HepG2 (cell line): ENCODE data around the gene PHF19. TPM values are rescaled to one million over a fixed set of nuclear protein-coding genes. Genes with fewer than 3 reads are reported as not detected.

ENCODE experiments used
- DNMT3B ChIP-seq: conservative IDR thresholded peaks from 2 replicates; pipeline ENCODE4 v1.6.1; 2016; ENCODE audit warnings: missing biosample characterization, control low read depth
- EHMT2 ChIP-seq: fragments of 200-600 bp; sonication (generic); IDR thresholded peaks from 2 replicates; pipeline ENCODE4 v1.7.0; 2017; ENCODE audit warnings: antibody characterized with exemption, low read depth, low read length, borderline replicate concordance
- FOXA3 ChIP-seq: IDR thresholded peaks from 2 replicates; pipeline ENCODE4 v1.6.1; 2016; ENCODE audit warnings: missing genetic modification reagents, missing compliant biosample characterization
- GATAD2A ChIP-seq: IDR thresholded peaks from 2 replicates; pipeline ENCODE4 v1.6.1; 2016
- NFE2L2 ChIP-seq: fragments of 150-350 bp; IDR thresholded peaks from 2 replicates; pipeline ENCODE4 v1.6.1; 2014; ENCODE audit warnings: low read length
- SOX13 ChIP-seq, 3 experiments: fragments of 450-650 bp in 1 of 3; sonication (generic) in 1 of 3; formaldehyde crosslinking in 1 of 3; IDR thresholded peaks in 2 of 3; conservative IDR thresholded peaks in 1 of 3; 2 replicates each; pipeline versions ENCODE4 v1.5.0 to v1.6.1; 2016 to 2020; ENCODE audit warnings: antibody characterized with exemption in 1 of 3, mild to moderate bottlenecking in 1 of 3, missing compliant biosample characterization in 1 of 3, missing genetic modification reagents in 1 of 3, moderate library complexity in 1 of 3
- WIZ ChIP-seq: sonication (generic); formaldehyde crosslinking; IDR thresholded peaks from 2 replicates; pipeline ENCODE4 v1.5.1; 2020; ENCODE audit warnings: mild to moderate bottlenecking, missing genetic modification reagents
- ZNF264 ChIP-seq: sonication (generic); formaldehyde crosslinking; IDR thresholded peaks from 2 replicates; pipeline ENCODE4 v1.4.0; 2020; ENCODE audit warnings: missing genetic modification reagents
- ZNF282 ChIP-seq: fragments of 450-650 bp; IDR thresholded peaks from 2 replicates; pipeline ENCODE4 v1.6.1; 2018; ENCODE audit not compliant: partially characterized antibody
- ZNF484 ChIP-seq: sonication (generic); formaldehyde crosslinking; IDR thresholded peaks from 2 replicates; pipeline ENCODE4 v1.5.1; 2020; ENCODE audit warnings: mild to moderate bottlenecking, low read depth, missing genetic modification reagents, borderline replicate concordance
- ZZZ3 ChIP-seq: sonication (generic); formaldehyde crosslinking; IDR thresholded peaks from 2 replicates; pipeline ENCODE4 v1.4.0; 2020; ENCODE audit warnings: missing genetic modification reagents, mild to moderate bottlenecking, borderline replicate concordance
- polyA plus RNA-seq, 8 experiments: library from polyadenylated mRNA; depleted of rRNA in 3 of 8; stranded (reverse) in 7 of 8; unstranded in 1 of 8; fragments of >200 nt; fragmentation: Illumina TruSeq in 4 of 8; extraction: Trizol in 4 of 8; gene quantifications; 2 replicates each; pipeline versions ENCODE4 v1.2.1 to v1.2.3, GENCODE V29; 2011 to 2016; ENCODE audit warnings: low read depth in 4 of 8, missing spikeins in 1 of 8, mixed read lengths in 1 of 8; ENCODE audit not compliant: insufficient read depth in 1 of 8
- total RNA-seq, 5 experiments: library from RNA; depleted of rRNA; stranded (reverse); fragments of >200 nt; fragmentation: Illumina TruSeq; extraction: Trizol; gene quantifications; 2 replicates each; pipeline ENCODE4 v1.2.3, GENCODE V29; 2016; ENCODE audit warnings: low read depth in 1 of 5
- TF ChIP-seq, protein P1 (sequence below): IDR thresholded peaks from 2 replicates; pipeline ENCODE4 v1.6.1; 2016; ENCODE audit warnings: mild to moderate bottlenecking, missing biosample characterization, missing genetic modification reagents
- TF ChIP-seq, protein P2 (sequence below): sonication (generic); formaldehyde crosslinking; IDR thresholded peaks from 2 replicates; pipeline ENCODE4 v1.4.0; 2020; ENCODE audit warnings: mild to moderate bottlenecking, missing genetic modification reagents
- TF ChIP-seq, protein P3 (sequence below): sonication (generic); formaldehyde crosslinking; IDR thresholded peaks from 2 replicates; pipeline ENCODE4 v1.5.0; 2020; ENCODE audit warnings: mild to moderate bottlenecking, missing genetic modification reagents

The PHF19 gene
- total and polyA plus RNA-seq, 2 of the 13 experiments (the other 11 are each of a cell fraction or from before 2014, with no cell fraction given) = 29.7 to 41.3 TPM

DNA sequence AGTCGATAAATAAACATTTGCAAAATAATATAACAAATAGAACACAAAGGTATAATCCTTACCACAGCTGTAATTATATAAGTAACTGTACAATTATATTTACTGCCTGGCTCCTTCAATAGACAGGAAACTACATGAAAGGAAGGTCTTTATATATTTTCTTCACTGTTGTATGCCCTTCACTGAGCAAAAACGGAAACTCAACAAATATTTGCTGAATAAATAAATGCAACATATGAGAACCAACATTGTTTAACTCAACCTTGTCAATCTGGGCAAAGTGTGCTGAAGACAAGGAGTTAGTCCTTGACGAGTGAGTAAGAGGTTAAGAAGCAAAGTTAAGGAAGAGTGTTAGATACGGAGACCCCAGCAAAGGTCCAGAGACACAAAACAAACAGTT, 56.9 kb downstream of the PHF19 start (continued):
- TF ChIP-seq, protein P1, sequence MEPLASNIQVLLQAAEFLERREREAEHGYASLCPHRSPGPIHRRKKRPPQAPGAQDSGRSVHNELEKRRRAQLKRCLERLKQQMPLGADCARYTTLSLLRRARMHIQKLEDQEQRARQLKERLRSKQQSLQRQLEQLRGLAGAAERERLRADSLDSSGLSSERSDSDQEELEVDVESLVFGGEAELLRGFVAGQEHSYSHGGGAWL (CRISPR knock-in tag) = no peak
- TF ChIP-seq GATAD2A (CRISPR knock-in tag) (peak; percentile 45; the same call in 1 of the 2 replicates), DNMT3B (CRISPR knock-in tag) (no peak), EHMT2 (no peak), SOX13 (IDR thresholded peaks at IDR 0.05) (no peak), SOX13 (CRISPR knock-in tag; conservative IDR thresholded peaks at IDR 0.05 in 1 of 2, IDR thresholded peaks at IDR 0.05 in 1 of 2) (peak in 1 of 2 experiments; percentile 14; a peak in 1 of 4 replicates), FOXA3 (CRISPR knock-in tag) (0 out of 2 replicates have a peak, but pooled peaks have one; percentile 9), ZNF484 (no peak), WIZ (CRISPR knock-in tag) (no peak), ZNF282 (no peak), NFE2L2 (no peak), ZZZ3 (CRISPR knock-in tag) (no peak), ZNF264 (CRISPR knock-in tag) (no peak)
- TF ChIP-seq, protein P2, sequence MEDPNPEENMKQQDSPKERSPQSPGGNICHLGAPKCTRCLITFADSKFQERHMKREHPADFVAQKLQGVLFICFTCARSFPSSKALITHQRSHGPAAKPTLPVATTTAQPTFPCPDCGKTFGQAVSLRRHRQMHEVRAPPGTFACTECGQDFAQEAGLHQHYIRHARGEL (CRISPR knock-in tag) = no peak
- TF ChIP-seq, protein P3, sequence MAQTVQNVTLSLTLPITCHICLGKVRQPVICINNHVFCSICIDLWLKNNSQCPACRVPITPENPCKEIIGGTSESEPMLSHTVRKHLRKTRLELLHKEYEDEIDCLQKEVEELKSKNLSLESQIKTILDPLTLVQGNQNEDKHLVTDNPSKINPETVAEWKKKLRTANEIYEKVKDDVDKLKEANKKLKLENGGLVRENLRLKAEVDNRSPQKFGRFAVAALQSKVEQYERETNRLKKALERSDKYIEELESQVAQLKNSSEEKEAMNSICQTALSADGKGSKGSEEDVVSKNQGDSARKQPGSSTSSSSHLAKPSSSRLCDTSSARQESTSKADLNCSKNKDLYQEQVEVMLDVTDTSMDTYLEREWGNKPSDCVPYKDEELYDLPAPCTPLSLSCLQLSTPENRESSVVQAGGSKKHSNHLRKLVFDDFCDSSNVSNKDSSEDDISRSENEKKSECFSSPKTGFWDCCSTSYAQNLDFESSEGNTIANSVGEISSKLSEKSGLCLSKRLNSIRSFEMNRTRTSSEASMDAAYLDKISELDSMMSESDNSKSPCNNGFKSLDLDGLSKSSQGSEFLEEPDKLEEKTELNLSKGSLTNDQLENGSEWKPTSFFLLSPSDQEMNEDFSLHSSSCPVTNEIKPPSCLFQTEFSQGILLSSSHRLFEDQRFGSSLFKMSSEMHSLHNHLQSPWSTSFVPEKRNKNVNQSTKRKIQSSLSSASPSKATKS (CRISPR knock-in tag) = no peak
